ENCODE data around the gene PTPRN.

- TF ChIP-seq ZBTB7A (IDR thresholded peaks at IDR 0.05; ENCODE audit: low read depth) (no peak), TAF1 (IDR thresholded peaks at IDR 0.05; ENCODE audit: low read depth) (no peak), REST (IDR thresholded peaks at IDR 0.05; ENCODE audit: low read depth) (no peak), EP300 (IDR thresholded peaks at IDR 0.05; ENCODE audit: borderline replicate concordance) (no peak)
Measured at GRCh38 chr2:219304223-219304622, 5.0 kb downstream of the PTPRN start.
